Inflammatory macrophage treated with lipopolysaccharide for 1 hour (primary cell): Measurements from ENCODE around the gene C17orf107.

ENCODE experiments used
- DNase-seq, 2 donors: peaks; one replicate each; pipeline ENCODE4 v3.0.0-alpha.2; 2020 to 2022

Gene C17orf107

GRCh38 chr17:4950075-4950745 lies 50.9 kb downstream of the C17orf107 start:
- no peak for DNase-seq

GRCh38 chr17:4950746-4951204 lies 51.4 kb downstream of the C17orf107 start, which contains the start of gene ENO3:
Gene ENO3 (plus strand): TSS chr17:4951119. CDS start chr17:4951830, 711 bp downstream.
- DNase-seq, result no peak

GRCh38 chr17:4951486-4951885 lies 52.1 kb downstream of the C17orf107 start:
- no peak for DNase-seq
